H1 (cell line): ENCODE results near the gene MATN1. TPM values are rescaled to one million over a fixed set of nuclear protein-coding genes. Genes with fewer than 3 reads are reported as not detected.

Source experiments
- CTCF ChIA-PET: fragments of 300-600 bp; sonication (Branson Sonifier 250); formaldehyde crosslinking; loops from one replicate; lab custom pipeline; 2021; ENCODE audit not compliant: partially characterized antibody; lab: Charles Lee
- POLR2A ChIA-PET: fragments of 300-600 bp; sonication (Branson Sonifier 250); formaldehyde crosslinking; loops from one replicate; lab custom pipeline; 2021; ENCODE audit warnings: inconsistent platforms; ENCODE audit not compliant: partially characterized antibody; lab: Charles Lee
- DNase-seq, 2 experiments: peaks; one replicate each; pipeline versions ENCODE4 v3.0.0 to v3.0.0-alpha.2; 2010 to 2022; ENCODE audit warnings: low spot score in 2 of 2, low read depth in 1 of 2, mixed read lengths in 1 of 2
- FAIRE-seq: peaks from 2 replicates; lab custom pipeline; 2011; peaks lifted over from hg19 to GRCh38; lab: Jason Lieb, UNC
- H2AFZ ChIP-seq: 2 replicates; pipeline ENCODE4 v1.8.1; 2012; ENCODE audit warnings: low read length, inconsistent platforms
- H2AK5ac ChIP-seq: 2 replicates; pipeline ENCODE4 v1.6.1; 2013; ENCODE audit warnings: low read depth, low read length
- H2BK120ac ChIP-seq: replicated peaks from 2 replicates; pipeline ENCODE3; 2013; ENCODE audit warnings: low read depth, low read length, inconsistent platforms
- H2BK12ac ChIP-seq: 2 replicates; pipeline ENCODE4 v1.6.1; 2013; ENCODE audit warnings: low read depth, low read length
- H2BK15ac ChIP-seq: 2 replicates; pipeline ENCODE4 v1.6.1; 2013; ENCODE audit warnings: low read length
- H2BK20ac ChIP-seq: 2 replicates; pipeline ENCODE4 v1.6.1; 2013; ENCODE audit warnings: low read length
- H2BK5ac ChIP-seq: 2 replicates; pipeline ENCODE4 v1.6.1; 2013; ENCODE audit warnings: low read depth, low read length
- H3K14ac ChIP-seq: 2 replicates; pipeline ENCODE4 v1.6.1; 2013; ENCODE audit warnings: inconsistent platforms; ENCODE audit not compliant: insufficient read length
- H3K18ac ChIP-seq: 2 replicates; pipeline ENCODE4 v1.6.1; 2013; ENCODE audit warnings: low read length; ENCODE audit errors: extremely low read depth
- H3K23ac ChIP-seq: 2 replicates; pipeline ENCODE4 v1.6.1; 2013; ENCODE audit warnings: inconsistent platforms; ENCODE audit not compliant: insufficient read length
- H3K23me2 ChIP-seq: 2 replicates; pipeline ENCODE4 v1.6.1; 2013; ENCODE audit warnings: low read depth, low read length
- H3K27ac ChIP-seq: 2 replicates; pipeline ENCODE4 v1.6.1; 2011; ENCODE audit warnings: low read depth, low read length, inconsistent platforms
- H3K27me3 ChIP-seq, 4 experiments: replicated peaks in 1 of 4; 1 replicate in 1 of 4; 2 replicates in 3 of 4; pipeline versions ENCODE4 v1.6.1 to v1.8.1; 2011 to 2013; ENCODE audit warnings: low read length in 3 of 4, mild to moderate bottlenecking in 3 of 4, inconsistent platforms in 2 of 4, mixed read lengths in 2 of 4, moderate library complexity in 1 of 4; ENCODE audit not compliant: control insufficient read depth in 3 of 4, insufficient read depth in 3 of 4; ENCODE audit errors: extremely low read depth in 1 of 4
- H3K36me3 ChIP-seq, 4 experiments: 2 replicates each; pipeline versions ENCODE4 v1.6.1 to v1.8.1; 2011 to 2013; ENCODE audit warnings: mild to moderate bottlenecking in 4 of 4, low read length in 3 of 4, moderate library complexity in 2 of 4, control low read depth in 1 of 4, inconsistent platforms in 1 of 4; ENCODE audit not compliant: insufficient read depth in 4 of 4, control insufficient read depth in 2 of 4
- H3K4ac ChIP-seq: replicated peaks from 2 replicates; pipeline ENCODE3; 2013; ENCODE audit warnings: low read length, low read depth, mixed read lengths, inconsistent platforms; ENCODE audit not compliant: insufficient read length
- H3K4me1 ChIP-seq, 4 experiments: replicated peaks in 1 of 4; 1 replicate in 1 of 4; 2 replicates in 3 of 4; pipeline versions ENCODE4 v1.6.1 to v1.8.1; 2011 to 2013; ENCODE audit warnings: low read length in 3 of 4, inconsistent platforms in 2 of 4, mixed read lengths in 1 of 4; ENCODE audit not compliant: insufficient read depth in 4 of 4, control insufficient read depth in 3 of 4
- H3K4me2 ChIP-seq, 2 experiments: 2 replicates each; pipeline versions ENCODE4 v1.6.1 to v1.8.1; 2011 to 2013; ENCODE audit warnings: low read depth in 2 of 2, low read length in 2 of 2, control low read depth in 1 of 2, inconsistent platforms in 1 of 2, mild to moderate bottlenecking in 1 of 2; ENCODE audit not compliant: insufficient read depth in 1 of 2
- H3K4me3 ChIP-seq, 4 experiments: fragments of 200-600, 300-600 bp in 1 of 4; sonication (generic), shearing (Covaris generic), sonication (Bioruptor Twin) in 1 of 4; 2 replicates each; pipeline versions ENCODE4 v1.5.1 to v1.8.1; 2011 to 2016; ENCODE audit warnings: low read length in 4 of 4, low read depth in 3 of 4, control low read depth in 2 of 4, inconsistent platforms in 2 of 4, mild to moderate bottlenecking in 2 of 4, mixed read lengths in 1 of 4, moderate library complexity in 1 of 4; ENCODE audit not compliant: insufficient read depth in 2 of 4; ENCODE audit errors: extremely low read depth in 1 of 4
- H3K56ac ChIP-seq: replicated peaks from 2 replicates; pipeline ENCODE3; 2013; ENCODE audit warnings: low read depth, mild to moderate bottlenecking, mixed read lengths, low read length, inconsistent platforms; ENCODE audit not compliant: insufficient read length
- H3K79me1 ChIP-seq: 2 replicates; pipeline ENCODE4 v1.6.1; 2013; ENCODE audit warnings: low read depth, low read length, control low read depth
- H3K79me2 ChIP-seq, 2 experiments: 2 replicates each; pipeline versions ENCODE4 v1.6.1 to v1.8.1; 2012 to 2013; ENCODE audit warnings: low read length in 2 of 2, mild to moderate bottlenecking in 2 of 2, inconsistent platforms in 1 of 2; ENCODE audit not compliant: insufficient read depth in 2 of 2, control insufficient read depth in 1 of 2
- H3K9ac ChIP-seq, 4 experiments: replicated peaks in 1 of 4; 1 replicate in 1 of 4; 2 replicates in 3 of 4; pipeline versions ENCODE4 v1.6.1 to v1.8.1; 2011 to 2013; ENCODE audit warnings: low read depth in 3 of 4, low read length in 3 of 4, control low read depth in 2 of 4, mild to moderate bottlenecking in 2 of 4, moderate library complexity in 2 of 4, inconsistent platforms in 1 of 4; ENCODE audit errors: extremely low read depth in 1 of 4
- H3K9me3 ChIP-seq, 2 experiments: 2 replicates each; pipeline versions ENCODE4 v1.6.1 to v1.8.1; 2012 to 2013; ENCODE audit warnings: mild to moderate bottlenecking in 2 of 2, moderate library complexity in 2 of 2, control low read depth in 1 of 2, inconsistent platforms in 1 of 2, low read depth in 1 of 2, low read length in 1 of 2, mixed read lengths in 1 of 2; ENCODE audit not compliant: insufficient read depth in 2 of 2
- H4K20me1 ChIP-seq, 2 experiments: replicated peaks in 1 of 2; 2 replicates each; pipeline versions ENCODE3 to v1.8.1; 2011 to 2013; ENCODE audit warnings: inconsistent platforms in 2 of 2, low read length in 2 of 2, mild to moderate bottlenecking in 1 of 2; ENCODE audit not compliant: insufficient read depth in 2 of 2, control insufficient read depth in 1 of 2
- H4K5ac ChIP-seq: 2 replicates; pipeline ENCODE4 v1.6.1; 2013; ENCODE audit warnings: low read length, low read depth, mixed read lengths, inconsistent platforms; ENCODE audit not compliant: insufficient read length
- H4K8ac ChIP-seq: 2 replicates; pipeline ENCODE4 v1.8.0; 2013; ENCODE audit warnings: mild to moderate bottlenecking, moderate library complexity, low read length, inconsistent platforms; ENCODE audit not compliant: insufficient read depth; ENCODE audit errors: extremely low read depth
- H4K91ac ChIP-seq: replicated peaks from 2 replicates; pipeline ENCODE3; 2013; ENCODE audit warnings: low read length, mixed read lengths, inconsistent platforms; ENCODE audit not compliant: insufficient read length
- CBX8 ChIP-seq: fragments of 300-800, 300-1000 bp; sonication (generic); IDR thresholded peaks from 2 replicates; pipeline ENCODE4 v1.7.1; 2016; ENCODE audit warnings: low read depth, low read length, borderline replicate concordance
- JUN ChIP-seq: IDR thresholded peaks from 2 replicates; pipeline ENCODE4 v1.6.1; 2011; ENCODE audit warnings: low read depth, mild to moderate bottlenecking, improper control_type of control experiment, low read length
- RXRA ChIP-seq: IDR thresholded peaks from 2 replicates; pipeline ENCODE4 v1.6.1; 2011; ENCODE audit warnings: low read depth, mild to moderate bottlenecking, low read length, moderate library complexity; ENCODE audit not compliant: insufficient read depth
- SIN3A ChIP-seq, 2 experiments: IDR thresholded peaks in 1 of 2; conservative IDR thresholded peaks in 1 of 2; 2 replicates each; pipeline ENCODE4 v1.6.1; 2011 to 2012; ENCODE audit warnings: low read length in 2 of 2, improper control_type of control experiment in 1 of 2, low read depth in 1 of 2, mild to moderate bottlenecking in 1 of 2
- SP2 ChIP-seq: IDR thresholded peaks from 2 replicates; pipeline ENCODE4 v1.6.1; 2012; ENCODE audit warnings: mild to moderate bottlenecking, low read length, inconsistent platforms
- SRF ChIP-seq: IDR thresholded peaks from 2 replicates; pipeline ENCODE4 v1.6.1; 2011; ENCODE audit warnings: mild to moderate bottlenecking, low read depth, low read length, moderate library complexity
- TBP ChIP-seq: IDR thresholded peaks from 2 replicates; pipeline ENCODE4 v1.6.1; 2011; ENCODE audit warnings: low read depth, low read length, improper control_type of control experiment
- ZNF274 ChIP-seq: IDR thresholded peaks from 2 replicates; pipeline ENCODE4 v1.7.0; 2012; ENCODE audit warnings: low read length, borderline replicate concordance; ENCODE audit errors: extremely low read depth
- WGBS, 2 experiments: shearing (Covaris generic) in 1 of 2; methylation state at CpG; one replicate each; pipeline versions ENCODE4 v1.1.6 to v1.1.7; 2013 to 2015; ENCODE audit warnings: low lambda C conversion rate in 2 of 2, mixed read lengths in 2 of 2, inconsistent platforms in 1 of 2, low coverage in 1 of 2, missing lambda C conversion rate in 1 of 2; ENCODE audit not compliant: insufficient replicate concordance in 2 of 2, insufficient coverage in 1 of 2, insufficient read length in 1 of 2; ENCODE audit errors: extremely low coverage in 1 of 2, missing lambda C conversion rate in 1 of 2; 5-methylcytosine and 5-hydroxymethylcytosine counted together
- polyA plus RNA-seq, 7 experiments: library from polyadenylated mRNA; depleted of rRNA in 3 of 7; stranded (reverse) in 5 of 7; unstranded in 2 of 7; fragments of >200 nt in 5 of 7; fragments of 200-250 nt in 2 of 7; gene quantifications; 1 replicate in 5 of 7; 2 replicates in 1 of 7; 4 replicates in 1 of 7; pipeline versions ENCODE4 v1.2.1 to v1.2.3, GENCODE V29; 2011 to 2013; ENCODE audit warnings: missing spikeins in 2 of 7, mixed read lengths in 2 of 7
- total RNA-seq: library from RNA; stranded (reverse); fragmentation: NEBNext Ultra II Directional; extraction: Animal tissue kit (Norgen Biotek cat#: 25700); gene quantifications from 2 replicates; pipeline ENCODE4 v1.2.1, GENCODE V29; 2021
- TF ChIP-seq, protein P1 (sequence below), 3 experiments: IDR thresholded peaks; 1 replicate in 2 of 3; 2 replicates in 1 of 3; pipeline versions ENCODE4 v1.5.1 to v1.6.1; 2011; ENCODE audit warnings: low read length in 3 of 3, mild to moderate bottlenecking in 3 of 3, inconsistent platforms in 2 of 3, low read depth in 1 of 3, moderate library complexity in 1 of 3; ENCODE audit not compliant: insufficient read depth in 1 of 3; ENCODE audit errors: control extremely low read depth in 1 of 3

The MATN1 gene
- total and polyA plus RNA-seq, 2 of the 8 experiments (the other 6 are each of a cell fraction or from before 2014, with no cell fraction given): 0.12 to 0.28 TPM

DNA sequence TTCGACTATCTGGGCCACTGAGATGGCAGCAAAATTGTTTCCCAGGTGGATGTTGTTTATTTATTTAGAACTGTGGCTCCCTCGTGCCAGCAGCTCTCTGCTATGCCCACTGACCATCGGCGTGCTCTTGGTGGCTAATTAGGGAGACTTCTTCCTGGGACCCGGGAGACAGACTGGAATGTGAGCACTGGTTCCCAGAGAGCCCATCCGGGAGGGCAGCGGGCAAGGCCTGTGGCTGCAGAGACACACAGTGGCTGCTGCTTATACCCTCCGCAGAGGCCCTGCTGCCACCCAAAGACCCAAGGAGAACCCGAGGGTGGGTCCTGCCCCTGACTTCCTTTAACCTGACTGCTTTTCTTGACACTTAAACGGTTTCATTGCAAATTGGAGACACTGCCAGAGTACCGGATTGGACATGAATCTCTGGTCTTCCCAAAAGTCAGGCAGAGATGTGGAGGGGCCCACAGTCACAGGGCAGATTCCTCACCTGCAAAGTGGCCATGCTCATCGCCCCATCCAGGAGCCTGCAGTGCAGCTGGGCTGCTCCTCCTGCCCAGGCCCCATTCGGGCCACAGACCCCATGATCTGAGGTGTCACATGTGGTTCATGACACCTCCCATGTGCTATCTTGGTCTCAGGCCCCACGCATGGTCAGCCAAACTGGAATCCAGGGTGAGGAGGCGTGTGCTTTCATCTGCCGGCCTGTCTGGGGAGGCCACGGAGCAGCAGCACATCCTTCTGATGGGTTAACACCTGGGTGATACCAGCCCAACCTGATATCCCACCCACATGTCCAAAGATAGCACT lies 5.7 kb upstream of the MATN1 start:
- Histone ChIP-seq H2BK15ac (peak overlapping the region; percentile 31; the same call in 1 of the 2 replicates), H2BK5ac (peak overlapping the region; percentile 52; the same call in 1 of the 2 replicates), H3K23me2 (peaks cover 4% of the 10 kb centered on the region; the same call in 1 of the 2 replicates), H3K79me1 (no peaks in the 10 kb centered on the region), H3K4me2 (no peak overlapping the region), H3K4me3 (no peak overlapping the region), H2BK20ac (no peak overlapping the region; the same call in 1 of the 2 replicates), H3K36me3 (no peaks in the 10 kb centered on the region), H4K5ac (no peak overlapping the region), H3K79me2 (no peaks in the 10 kb centered on the region), H3K18ac (no peak overlapping the region), H3K27me3 (no peaks in the 10 kb centered on the region), H3K23ac (no peak overlapping the region), H2BK120ac (no peak overlapping the region), H3K4me1 (peaks cover 0 to 7% (median 3%) of the 10 kb centered on the region in 4 experiments; a peak in 4 of 7 replicates), H2BK12ac (no peak overlapping the region), H2AFZ (no peak overlapping the region), H3K4ac (no peak overlapping the region), H3K9me3 (no peaks in the 10 kb centered on the region), H3K14ac (no peak overlapping the region), H4K20me1 (no peaks in the 10 kb centered on the region), H3K9ac (no peak overlapping the region), H3K27ac (no peak overlapping the region), H3K56ac (no peak overlapping the region), H4K8ac (no peak overlapping the region), H4K91ac (no peak overlapping the region), H2AK5ac (peak overlapping the region; percentile 58; the same call in 1 of the 2 replicates)
- CTCF ChIA-PET: interaction anchor here (0.9 to 55.1 kb wide), 9 partner anchors 9 to 182 kb away, joined by 3 to 1640 read pairs (median 7); partner anchors contain the start of gene LAPTM5
- POLR2A ChIA-PET: interaction anchor here (1.4 to 1.8 kb wide), 2 partner anchors 22 to 33 kb away, joined by 4 to 5 read pairs; no protein-coding TSS in a partner anchor
- no peak for DNase-seq
- no peak for FAIRE-seq
- 83% methylated on average over 17 of the region's 17 CpGs; no CpG with 5 or more reads in 1 of the 2 experiments for WGBS, 2 experiments
- TF ChIP-seq SRF (no peak), JUN (no peak), ZNF274 (no peak), CBX8 (no peak), SP2 (no peak), RXRA (no peak), TBP (no peak), SIN3A (conservative IDR thresholded peaks at IDR 0.05 in 1 of 2, IDR thresholded peaks at IDR 0.05 in 1 of 2; ENCODE audit: low read depth in 1 of 2, low read length in 2 of 2) (no peak)
- TF ChIP-seq, protein P1, sequence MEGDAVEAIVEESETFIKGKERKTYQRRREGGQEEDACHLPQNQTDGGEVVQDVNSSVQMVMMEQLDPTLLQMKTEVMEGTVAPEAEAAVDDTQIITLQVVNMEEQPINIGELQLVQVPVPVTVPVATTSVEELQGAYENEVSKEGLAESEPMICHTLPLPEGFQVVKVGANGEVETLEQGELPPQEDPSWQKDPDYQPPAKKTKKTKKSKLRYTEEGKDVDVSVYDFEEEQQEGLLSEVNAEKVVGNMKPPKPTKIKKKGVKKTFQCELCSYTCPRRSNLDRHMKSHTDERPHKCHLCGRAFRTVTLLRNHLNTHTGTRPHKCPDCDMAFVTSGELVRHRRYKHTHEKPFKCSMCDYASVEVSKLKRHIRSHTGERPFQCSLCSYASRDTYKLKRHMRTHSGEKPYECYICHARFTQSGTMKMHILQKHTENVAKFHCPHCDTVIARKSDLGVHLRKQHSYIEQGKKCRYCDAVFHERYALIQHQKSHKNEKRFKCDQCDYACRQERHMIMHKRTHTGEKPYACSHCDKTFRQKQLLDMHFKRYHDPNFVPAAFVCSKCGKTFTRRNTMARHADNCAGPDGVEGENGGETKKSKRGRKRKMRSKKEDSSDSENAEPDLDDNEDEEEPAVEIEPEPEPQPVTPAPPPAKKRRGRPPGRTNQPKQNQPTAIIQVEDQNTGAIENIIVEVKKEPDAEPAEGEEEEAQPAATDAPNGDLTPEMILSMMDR (IDR thresholded peaks at IDR 0.05; ENCODE audit: control extremely low read depth in 1 of 3, insufficient read depth in 1 of 3, low read depth in 1 of 3, low read length in 3 of 3): no peak
